Inflammatory macrophage treated with lipopolysaccharide for 1 hour (primary cell): ENCODE measurements around the gene PNLIP.

Source experiments
- DNase-seq, 2 donors: peaks; one replicate each; pipeline ENCODE4 v3.0.0-alpha.2; 2020 to 2022

Gene PNLIP

GRCh38 chr10:116545756-116546155 is at the start of gene PNLIP:
Gene PNLIP, plus strand, starts transcription at chr10:116545931. Its CDS starts 162 bp downstream, at chr10:116546093.
- DNase-seq = no peak

- no peak for DNase-seq
These were observed 40.9 kb upstream of the PNLIP start for GRCh38 chr10:116504786-116505185.

- no peak for DNase-seq
These were observed 35.2 kb upstream of the PNLIP start for GRCh38 chr10:116510565-116510964.

- DNase-seq = no peak
These were observed 34.4 kb upstream of the PNLIP start for GRCh38 chr10:116511365-116511764.

GRCh38 chr10:116521424-116522290 is 24.1 kb upstream of the PNLIP start:
- DNase-seq = peak; percentile 12 to 72

GRCh38 chr10:116522803-116523381 is 22.8 kb upstream of the PNLIP start:
- no peak for DNase-seq

- DNase-seq = no peak
These were observed 21.0 kb upstream of the PNLIP start for GRCh38 chr10:116524736-116525135.

GRCh38 chr10:116526219-116526618 is 19.5 kb upstream of the PNLIP start:
- no peak for DNase-seq

- DNase-seq = no peak
These were observed 8.9 kb upstream of the PNLIP start for GRCh38 chr10:116536810-116537209.

GRCh38 chr10:116538456-116538855 is 7.3 kb upstream of the PNLIP start:
- DNase-seq = no peak

GRCh38 chr10:116538992-116539391 is 6.7 kb upstream of the PNLIP start:
- DNase-seq = no peak

GRCh38 chr10:116540814-116541213 is 4.9 kb upstream of the PNLIP start:
- DNase-seq = no peak

- no peak for DNase-seq
These were observed 3.6 kb upstream of the PNLIP start for GRCh38 chr10:116542007-116542677.

- no peak for DNase-seq
These were observed 609 bp upstream of the PNLIP start for GRCh38 chr10:116545122-116545521.

- DNase-seq = no peak
These were observed 2.6 kb downstream of the PNLIP start for GRCh38 chr10:116548301-116548700.

GRCh38 chr10:116553378-116553980 is 7.7 kb downstream of the PNLIP start:
- DNase-seq = no peak

- DNase-seq = no peak
These were observed 8.9 kb downstream of the PNLIP start for GRCh38 chr10:116554628-116555027.

GRCh38 chr10:116555880-116556279 is 10.1 kb downstream of the PNLIP start:
- DNase-seq = no peak

- no peak for DNase-seq
These were observed 11.7 kb downstream of the PNLIP start for GRCh38 chr10:116557305-116557880.

- DNase-seq = no peak
These were observed 19.8 kb downstream of the PNLIP start for GRCh38 chr10:116565534-116565933.

- no peak for DNase-seq
These were observed 21.2 kb downstream of the PNLIP start for GRCh38 chr10:116566932-116567331.

GRCh38 chr10:116567335-116567734 is 21.6 kb downstream of the PNLIP start:
- no peak for DNase-seq

- no peak for DNase-seq
These were observed 29.1 kb downstream of the PNLIP start for GRCh38 chr10:116574797-116575196.
